CD4-positive, alpha-beta T cell treated with Interleukin-21 for 1 hour (primary cell): Measurements from ENCODE around the gene FIP1L1.

ENCODE experiments used
- DNase-seq: peaks from one replicate; pipeline ENCODE4 v3.0.0-alpha.2; 2020

FIP1L1 gene

DNA sequence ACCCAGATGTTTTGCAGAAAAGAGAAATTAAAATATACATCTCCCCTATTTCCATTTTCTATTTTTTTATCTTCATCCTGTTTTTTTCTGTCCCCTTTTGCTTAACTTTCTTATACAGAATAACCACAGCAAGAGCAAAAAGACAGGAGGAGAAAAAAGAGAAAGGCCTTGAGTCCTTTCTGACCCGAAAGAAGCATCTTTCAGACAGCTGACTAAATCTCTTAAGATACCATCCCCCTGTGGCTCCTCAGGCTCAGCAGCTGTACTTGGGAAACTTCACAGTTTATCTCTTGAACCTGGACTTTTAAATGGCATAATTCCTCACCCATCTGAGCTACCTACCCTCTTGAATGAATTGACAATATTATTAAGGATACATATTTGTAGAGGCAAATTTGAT, 100.2 kb downstream of the FIP1L1 start:
- DNase-seq: no peak

DNA sequence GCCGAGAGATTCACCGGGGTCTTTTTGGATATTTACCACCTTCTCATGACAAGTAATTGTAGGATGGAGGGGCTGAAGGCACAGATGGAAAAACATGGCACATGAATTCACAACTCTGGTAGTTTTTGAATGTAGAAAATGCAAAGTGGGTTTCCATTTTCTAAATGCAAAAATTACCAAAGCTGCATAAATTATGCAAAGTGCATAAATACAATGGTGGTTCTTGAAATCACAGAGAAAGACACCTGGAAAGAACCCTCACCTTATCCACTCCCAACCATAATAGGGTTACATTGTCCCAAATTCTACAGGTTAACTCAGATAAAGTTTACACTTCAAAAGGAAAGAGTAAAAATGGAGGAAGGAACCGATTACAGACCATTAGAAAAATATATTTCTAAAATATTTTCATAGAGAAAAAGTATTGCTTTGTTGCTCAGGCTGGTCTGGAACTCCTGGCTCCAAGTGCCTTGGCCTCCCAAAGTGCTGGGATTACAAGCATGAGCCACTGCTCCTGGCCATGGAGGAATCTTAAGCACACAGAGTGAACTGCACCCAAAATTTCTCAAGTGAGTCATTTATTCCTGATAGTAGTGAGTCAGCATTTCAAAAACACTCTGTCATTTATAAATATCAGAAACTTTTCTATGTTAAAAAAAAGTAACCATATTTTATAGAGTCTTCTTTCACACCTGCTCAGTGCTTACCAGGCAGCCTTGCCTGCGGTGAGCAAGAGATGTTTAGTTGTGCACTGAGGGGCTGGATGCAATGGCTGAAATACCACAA, 101.4 kb downstream of the FIP1L1 start:
- no peak for DNase-seq

DNA sequence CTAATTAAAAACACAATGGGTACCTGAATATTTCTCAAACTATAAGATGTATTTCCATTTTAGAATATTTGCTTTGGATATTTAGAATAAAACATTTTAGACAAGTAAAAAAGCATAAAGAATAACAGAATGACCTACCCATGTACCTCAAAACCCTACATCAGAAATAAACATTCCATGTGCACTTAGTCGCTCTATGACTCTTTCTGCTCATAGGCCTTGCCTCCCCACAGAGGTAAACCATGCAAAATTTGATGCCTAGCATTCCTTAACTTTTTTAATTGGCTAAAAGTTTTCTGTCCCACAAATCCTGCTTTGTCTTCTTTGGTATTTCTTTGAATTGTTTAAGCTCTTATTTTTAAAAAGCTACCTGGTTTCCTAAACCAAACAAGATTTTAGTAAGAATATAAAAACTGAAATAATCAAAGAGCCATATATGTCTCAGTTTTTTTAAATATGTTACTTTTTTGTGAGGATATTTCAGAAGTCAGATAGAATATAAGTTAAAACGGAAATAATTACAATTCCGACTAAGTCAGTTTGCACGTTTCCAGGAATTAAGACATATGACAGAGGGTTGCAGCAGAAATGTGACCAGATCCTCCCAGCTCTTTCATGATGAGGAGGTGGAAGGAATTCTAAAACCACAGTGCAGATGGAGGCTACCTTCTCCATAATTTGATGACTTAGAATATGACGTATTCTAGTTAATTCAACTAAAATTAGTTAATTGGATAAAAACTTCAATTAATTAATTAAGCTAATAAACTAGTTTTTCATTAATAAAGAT, 102.5 kb downstream of the FIP1L1 start:
- DNase-seq: no peak

DNA sequence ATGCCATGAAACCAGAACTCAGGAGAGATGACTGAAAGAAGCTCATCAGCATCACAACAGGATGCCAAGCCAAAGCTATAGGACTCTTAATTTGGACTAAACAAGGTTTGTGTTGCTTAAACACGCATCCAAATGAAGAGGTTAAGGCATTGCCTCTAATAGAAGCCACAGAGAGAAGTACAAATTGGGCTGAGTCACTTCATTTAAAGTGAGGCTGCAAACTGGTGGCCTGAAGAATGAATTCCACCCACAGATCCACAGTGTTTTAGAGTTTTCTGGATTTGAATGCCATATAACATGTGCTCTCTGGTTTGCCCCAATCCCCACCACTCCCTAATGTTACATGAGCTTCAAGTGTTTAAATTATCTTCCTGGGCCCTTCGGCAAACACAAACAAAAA, 103.5 kb downstream of the FIP1L1 start:
- DNase-seq: no peak

DNA sequence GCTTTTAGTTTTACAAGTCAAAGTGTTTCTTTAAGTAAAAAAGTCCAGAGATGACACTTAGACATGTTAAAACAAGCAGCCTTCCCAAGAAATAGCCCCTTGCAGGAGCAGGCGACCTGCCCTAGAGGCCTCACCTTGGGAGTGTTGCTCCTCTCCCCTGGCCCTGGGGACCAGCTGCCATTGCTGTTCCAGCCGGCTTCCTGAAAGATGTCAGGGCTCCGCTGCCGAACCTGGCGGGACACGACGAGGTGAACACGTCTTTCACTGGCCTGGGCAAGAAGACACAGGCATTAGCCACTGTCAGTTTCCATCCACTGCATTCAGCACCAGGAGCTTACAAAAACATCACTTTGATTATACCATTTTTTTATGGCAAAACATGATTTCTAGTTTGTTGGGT, 104.1 kb downstream of the FIP1L1 start:
- DNase-seq: no peak

DNA sequence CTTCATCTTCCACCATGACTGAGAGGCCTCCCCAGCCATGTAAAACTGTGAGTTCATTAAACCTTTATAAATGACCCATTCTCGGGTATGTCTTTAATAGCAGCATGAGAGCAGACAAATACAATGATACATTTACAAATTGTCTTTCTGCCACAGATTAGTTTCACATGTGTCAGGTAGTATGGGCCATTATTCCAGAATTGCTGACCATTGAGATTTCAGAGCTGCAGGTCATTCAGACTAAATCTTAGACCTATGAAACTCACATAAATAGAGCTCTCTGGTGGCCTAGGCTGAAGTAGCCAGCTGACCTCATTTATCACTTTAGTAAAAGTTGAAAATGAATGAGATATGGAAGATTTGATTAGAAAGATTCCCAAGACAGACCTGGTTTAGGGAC, 105.8 kb downstream of the FIP1L1 start:
- no peak for DNase-seq

DNA sequence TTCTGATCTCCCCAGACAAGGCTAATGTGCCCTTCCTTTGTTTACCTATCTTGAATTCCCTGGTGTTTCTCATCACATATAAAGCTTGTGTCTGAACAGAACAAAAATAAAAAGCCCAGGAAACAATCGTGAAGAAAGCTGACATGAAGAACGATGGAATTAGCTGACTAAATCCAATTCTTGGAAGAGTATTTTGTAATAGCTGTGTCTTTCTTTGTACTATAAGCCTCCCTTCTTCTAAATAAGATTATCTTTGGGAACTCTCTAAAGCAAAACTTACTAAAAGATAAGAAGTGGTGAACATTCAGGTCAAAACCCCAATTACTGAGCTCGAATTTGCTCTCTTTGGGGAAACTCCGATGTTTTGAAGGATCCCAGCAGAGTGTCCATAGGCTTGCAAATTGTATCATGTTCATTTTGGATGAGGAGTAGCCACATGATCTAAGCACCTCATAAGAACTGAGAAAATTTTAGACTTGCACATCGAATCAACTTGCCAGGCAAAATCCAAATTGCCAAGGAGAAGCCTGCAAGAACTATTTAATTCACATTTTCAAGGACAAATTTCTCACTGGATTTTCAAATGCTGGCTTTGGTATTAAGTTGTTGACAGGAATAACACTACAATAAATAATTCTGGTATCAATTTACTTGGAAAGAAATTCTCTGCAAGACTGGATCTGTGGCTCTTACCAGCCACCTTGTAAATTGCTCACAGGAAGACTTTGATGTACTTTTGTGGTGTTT, 107.6 kb downstream of the FIP1L1 start:
- DNase-seq: no peak

DNA sequence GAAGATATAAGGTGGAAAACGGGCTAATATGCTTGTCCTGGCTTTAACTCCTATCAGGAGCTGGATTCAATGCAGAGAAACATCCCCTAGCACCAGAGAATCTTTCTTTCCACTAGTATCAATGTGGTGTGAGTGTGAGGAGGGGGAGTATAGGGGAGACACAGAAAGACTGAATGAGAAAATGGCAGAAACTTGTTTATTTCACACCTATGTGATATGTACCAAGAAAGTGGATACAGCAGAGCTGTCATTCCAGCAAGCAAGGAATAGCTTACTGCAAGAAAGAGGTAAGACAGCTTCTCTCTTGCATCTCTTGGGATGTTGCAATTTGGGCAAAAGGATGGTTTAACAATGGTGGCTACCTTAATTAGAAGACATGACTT, 108.2 kb downstream of the FIP1L1 start:
- DNase-seq: no peak

DNA sequence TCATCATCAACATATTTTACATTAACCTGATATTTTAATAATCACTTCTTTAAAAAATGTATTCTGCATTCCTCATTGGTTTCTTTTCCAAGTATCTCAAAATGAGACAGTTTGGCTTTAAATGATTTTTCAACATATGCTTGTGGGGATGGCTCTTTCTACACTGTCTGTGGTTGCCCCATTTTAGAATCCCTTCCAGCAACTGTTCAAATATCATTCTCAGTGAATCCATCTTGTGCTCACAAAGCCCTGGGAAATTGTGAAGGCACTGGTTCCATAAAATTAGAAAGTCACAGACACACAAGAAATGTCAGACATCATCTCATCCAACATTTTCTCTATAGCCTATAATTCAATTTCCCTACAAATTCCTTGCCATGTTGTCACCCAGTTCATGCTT, 110.3 kb downstream of the FIP1L1 start:
- no peak for DNase-seq

DNA sequence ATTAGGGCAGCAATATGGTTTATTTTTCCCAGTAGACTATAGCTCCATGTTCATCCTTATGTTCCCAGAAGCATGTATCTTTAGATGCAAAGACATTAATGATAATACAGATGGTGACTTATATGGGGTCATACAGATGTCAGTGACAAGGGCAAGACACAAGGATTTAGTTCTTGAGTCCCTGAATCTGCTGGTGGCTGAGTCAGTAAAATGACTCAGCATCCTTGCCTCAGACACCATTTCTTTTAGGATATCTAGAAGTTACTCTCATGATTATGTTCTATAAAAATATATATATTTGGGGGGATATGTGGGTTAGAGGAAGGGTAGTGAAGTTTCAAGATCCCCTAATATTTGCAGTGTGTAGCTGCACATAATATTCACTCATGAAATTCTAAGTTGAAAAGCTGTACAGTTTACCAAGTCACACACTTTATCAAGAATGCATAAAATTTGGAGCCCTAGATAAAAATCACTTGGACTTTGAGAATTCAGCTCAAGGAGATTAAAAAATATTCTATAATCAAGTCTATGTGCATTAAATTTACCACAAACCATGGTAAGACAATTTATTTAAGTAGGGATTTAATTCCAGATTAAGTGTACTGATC, 111.9 kb downstream of the FIP1L1 start:
- DNase-seq: no peak

DNA sequence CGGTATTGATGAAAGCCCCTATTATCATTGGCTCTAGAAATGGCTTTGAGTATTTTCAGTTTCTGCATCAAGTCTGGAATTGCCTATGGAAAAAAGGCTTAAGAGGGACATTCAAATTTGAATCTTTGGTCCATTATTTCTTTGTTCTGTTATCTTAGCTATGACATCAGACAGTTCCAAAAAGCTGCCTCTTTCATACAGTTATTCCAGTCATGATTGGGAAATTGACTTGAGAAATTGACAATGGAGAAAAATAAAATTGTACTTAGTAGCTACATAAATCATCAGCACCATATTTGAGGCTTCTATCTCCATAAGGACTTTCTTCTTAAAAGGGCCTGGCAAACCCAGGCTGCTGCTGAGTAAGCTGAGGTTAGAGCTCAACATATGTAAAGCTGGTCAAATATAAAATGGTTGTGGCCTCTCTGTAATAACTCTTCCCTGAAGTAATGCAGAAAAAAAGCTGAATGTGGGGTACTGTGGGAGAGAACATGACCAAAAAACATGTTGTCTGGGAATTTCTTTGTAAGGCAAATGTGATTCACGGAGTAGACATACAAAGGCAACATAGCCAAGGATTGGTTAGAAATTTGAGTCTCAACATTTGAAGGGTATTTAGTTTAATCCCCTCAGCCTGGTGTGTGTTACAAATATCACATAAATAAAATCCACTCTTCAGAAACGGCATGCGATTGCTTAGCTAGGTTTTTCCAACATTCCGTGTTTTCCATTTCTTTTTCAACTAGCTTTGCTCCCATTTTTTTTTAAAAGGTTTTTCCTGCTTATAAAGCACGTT, 112.9 kb downstream of the FIP1L1 start:
- no peak for DNase-seq

DNA sequence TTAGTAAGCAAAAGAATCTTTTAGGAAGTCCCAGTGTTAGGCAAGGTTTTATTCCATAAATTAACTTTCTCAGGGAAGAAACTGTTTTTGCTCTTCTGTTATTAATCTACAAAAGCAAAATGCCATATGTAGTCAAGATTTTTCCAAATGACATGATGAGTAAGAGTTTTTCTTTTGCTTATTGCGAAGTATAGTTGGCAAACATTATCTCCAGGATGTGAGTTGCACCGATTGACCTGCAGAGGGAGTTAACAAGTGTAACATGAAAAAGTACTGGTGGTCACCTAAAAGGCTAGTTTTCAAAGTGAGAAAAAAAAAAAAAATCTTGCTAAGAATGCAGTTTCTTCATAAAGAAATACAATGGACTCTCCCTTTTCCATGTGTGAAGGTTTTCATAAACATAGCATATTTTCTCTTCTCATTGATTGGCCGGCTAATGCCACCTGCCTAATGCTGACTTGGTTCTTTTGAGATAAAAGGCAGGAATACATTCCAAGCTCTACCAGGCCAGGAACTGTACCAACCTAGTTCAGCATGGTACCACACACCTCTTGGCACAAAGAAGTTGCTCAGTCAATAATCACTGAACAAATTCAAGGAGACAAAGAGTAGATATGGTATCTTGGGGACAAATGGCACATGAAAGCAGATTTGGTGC, 113.7 kb downstream of the FIP1L1 start:
- DNase-seq: peak; percentile 2

DNA sequence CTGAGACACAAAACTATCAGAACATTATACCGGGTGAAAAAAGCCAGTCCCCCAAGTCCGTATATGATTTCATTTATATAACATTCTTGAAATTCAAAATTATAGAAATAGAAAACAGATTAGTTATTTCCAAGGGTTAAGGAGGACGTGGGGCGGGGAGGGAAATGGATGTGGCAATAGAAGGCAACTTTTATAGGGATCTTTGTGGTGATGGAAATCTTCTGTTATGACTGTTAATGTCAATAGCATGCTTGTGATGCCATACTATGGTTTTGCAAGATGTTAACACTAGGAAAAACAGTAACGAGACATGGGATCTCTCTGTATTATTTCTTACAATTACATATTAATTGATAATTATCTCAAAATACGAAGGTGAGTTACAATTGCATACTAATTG, 117.4 kb downstream of the FIP1L1 start:
- DNase-seq: no peak

DNA sequence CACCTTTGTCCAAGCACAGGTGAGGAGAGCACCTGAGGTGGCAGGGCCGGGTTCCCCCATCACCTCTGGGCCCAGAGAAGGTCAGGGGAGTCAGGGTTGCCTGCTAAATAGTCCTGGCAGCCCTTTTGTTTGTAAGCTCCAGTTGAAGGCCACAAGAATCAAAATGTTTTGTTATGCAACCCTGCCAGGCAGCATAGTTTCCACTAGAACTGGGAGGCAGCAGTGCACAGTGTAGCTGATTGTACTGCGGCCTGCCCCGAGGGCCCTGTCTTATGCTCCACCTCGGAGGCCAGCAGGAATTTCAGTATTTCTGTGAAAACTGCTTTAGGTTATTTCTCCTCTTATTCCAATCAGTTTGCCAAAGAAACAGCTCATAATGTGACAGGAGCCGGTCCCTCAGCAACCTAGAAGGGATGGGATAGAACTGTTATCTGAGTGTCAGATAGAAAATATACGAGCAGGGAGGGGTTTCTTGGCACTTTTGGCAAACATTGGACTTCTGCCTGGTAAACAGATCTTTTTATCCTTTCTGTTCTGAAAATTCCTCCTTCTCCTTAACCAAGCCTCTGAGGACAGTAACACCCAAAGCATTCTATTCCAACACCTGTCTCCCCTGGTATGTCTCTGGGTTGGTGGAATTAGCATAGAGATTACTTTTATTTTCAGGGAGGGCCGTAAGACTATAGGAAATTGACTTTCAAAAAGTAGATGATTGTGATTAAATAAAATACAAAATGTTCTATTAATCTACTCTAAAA, 120.2 kb downstream of the FIP1L1 start:
- DNase-seq: no peak

DNA sequence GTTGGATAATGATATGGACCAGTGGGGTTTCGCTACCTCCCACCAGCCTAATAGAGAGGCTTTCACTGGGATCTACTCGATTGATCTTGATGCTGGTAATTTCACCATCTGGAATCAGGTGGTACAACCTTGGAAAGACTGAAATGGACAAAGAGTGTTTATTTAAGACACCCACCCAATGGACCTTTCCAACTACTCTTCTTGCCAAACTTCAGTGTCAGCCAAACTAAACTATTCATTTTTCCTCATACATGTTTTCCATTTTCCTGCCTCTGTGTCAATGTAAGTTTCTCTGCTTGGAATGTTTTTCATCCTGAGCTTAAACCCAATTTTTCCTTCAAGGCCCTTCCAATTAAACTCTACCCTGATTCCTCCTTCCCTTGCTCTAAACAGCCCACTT, 121.3 kb downstream of the FIP1L1 start:
- DNase-seq: no peak

DNA sequence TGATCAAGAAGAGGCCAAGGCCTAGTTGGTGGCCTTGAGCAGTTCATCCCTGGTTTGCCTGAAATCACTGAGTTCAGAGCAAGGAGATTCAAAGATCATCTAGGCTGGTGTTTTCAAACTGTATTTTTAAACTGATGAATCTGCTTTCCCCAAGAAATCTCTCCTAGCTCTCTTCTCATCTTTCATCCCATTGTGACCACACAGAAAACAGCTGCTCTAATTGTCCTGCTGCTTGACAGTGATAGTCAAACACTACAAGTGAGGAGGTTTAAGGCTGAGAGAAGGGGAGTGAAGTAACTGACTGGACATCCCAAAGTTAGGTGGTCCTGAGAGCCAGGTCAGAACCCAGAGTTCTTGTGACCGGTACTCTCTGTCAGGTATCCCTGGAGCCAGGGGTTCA, 122.3 kb downstream of the FIP1L1 start:
- DNase-seq: no peak

DNA sequence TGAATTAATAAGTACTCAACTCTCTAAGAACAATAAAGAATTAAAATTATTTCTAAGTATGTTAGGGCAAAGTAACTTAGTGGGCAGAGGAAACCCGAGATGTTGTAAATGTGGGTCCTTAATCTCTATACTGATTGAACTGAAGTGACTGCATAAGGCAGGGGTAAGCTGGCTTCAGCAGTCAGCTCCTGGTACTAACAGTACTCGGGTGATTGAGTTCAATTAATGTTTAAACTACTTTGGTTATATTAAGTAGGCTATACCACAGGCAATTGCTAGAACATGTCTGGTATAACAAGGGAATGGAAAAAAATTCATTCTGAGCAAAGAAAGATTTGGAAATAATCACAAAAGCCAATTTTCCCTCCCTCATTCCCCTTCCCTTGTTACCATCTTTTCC, 123.1 kb downstream of the FIP1L1 start:
- no peak for DNase-seq

DNA sequence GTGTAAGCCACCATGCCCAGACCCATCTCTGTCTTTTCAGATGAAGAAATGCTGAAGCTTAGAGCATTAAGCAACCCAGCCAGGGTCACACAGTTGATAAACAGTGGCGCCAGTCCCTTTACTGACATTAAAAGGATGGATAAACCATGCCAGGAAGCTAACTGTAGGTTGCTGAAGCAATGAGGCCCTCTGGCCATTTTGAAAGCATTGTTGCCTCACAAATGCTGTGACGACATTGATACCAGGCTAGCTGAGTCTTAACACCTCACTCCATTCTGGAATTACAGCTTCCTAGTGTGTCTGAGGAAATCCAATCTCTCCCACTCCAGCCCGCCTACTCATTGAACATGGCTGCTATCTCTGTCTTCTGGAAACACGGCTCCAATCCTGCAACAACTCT, 124.1 kb downstream of the FIP1L1 start:
- no peak for DNase-seq

DNA sequence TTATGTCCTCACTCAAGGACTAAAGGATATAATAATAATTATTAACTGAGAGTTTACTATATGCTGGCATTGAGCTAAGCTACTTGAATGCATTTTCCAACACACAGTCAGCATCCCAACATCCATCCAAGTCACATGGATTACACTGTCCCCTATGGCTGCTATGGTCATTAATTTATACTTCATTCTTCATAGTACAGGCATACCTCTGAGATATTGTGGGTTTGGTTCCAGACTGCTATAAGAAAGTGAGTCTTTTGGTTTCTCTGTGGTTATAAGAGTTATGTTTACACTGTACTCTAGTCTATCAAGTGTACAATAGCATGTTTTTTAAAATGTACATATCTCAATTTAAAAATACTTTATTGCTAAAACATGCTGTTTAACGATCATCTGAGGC, 124.7 kb downstream of the FIP1L1 start:
- no peak for DNase-seq

DNA sequence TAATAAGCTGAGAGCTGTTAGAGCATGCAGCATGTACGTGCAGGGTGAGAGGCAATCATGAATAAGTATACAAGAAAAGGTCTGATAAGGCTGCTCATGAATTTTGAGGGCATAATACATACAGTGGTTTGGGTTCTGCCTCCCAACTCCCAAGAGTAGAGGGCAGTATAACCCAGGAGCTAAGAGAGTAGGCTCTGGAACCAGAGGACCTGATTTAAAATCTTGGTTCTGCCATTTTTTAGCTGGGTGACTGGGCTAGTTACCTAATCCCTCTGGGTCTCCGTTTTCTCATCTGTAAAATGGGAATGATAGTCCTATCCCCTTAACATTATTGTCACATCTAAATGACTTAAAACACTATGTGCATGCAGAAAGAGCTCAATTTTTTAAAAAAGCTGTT, 128.5 kb downstream of the FIP1L1 start:
- no peak for DNase-seq

DNA sequence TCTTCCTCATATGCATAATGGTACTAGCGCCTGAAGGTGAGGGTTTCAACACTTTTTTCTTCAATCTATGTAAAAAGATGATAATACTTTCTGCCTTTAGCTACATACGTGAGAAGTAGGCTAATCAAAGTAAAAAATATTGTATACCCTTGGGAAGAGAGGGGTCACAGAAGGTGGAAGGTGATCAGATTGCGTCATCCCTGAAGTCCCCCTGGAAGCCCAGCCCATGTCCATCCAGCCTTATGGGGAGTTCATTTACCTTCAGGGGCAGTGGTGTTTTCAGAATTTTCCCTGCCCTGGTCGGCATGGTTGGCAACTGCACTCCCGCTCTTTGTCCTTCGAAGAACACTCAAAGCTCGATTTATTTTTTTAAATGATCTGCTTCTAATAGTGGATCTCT, 129.6 kb downstream of the FIP1L1 start:
- no peak for DNase-seq
